Ishikawa (cell line): ENCODE results near the gene ICOS.

Experiments used
- CEBPB ChIP-seq: IDR thresholded peaks from 2 replicates; pipeline ENCODE4 v1.6.1; 2012
- CREB1 ChIP-seq: IDR thresholded peaks from 2 replicates; pipeline ENCODE4 v1.6.1; 2012; ENCODE audit warnings: low read depth
- EGR1 ChIP-seq: IDR thresholded peaks from 2 replicates; pipeline ENCODE4 v1.6.1; 2012
- EP300 ChIP-seq: IDR thresholded peaks from 2 replicates; pipeline ENCODE4 v1.6.1; 2012; ENCODE audit warnings: borderline replicate concordance
- FOXM1 ChIP-seq: IDR thresholded peaks from 2 replicates; pipeline ENCODE4 v1.6.1; 2012; ENCODE audit warnings: low read depth, borderline replicate concordance
- NFIC ChIP-seq: IDR thresholded peaks from 2 replicates; pipeline ENCODE4 v1.6.1; 2012
- RAD21 ChIP-seq: IDR thresholded peaks from 2 replicates; pipeline ENCODE4 v1.6.1; 2012; ENCODE audit warnings: low read depth
- TAF1 ChIP-seq: IDR thresholded peaks from 2 replicates; pipeline ENCODE4 v1.6.1; 2012; ENCODE audit warnings: low read depth, mild to moderate bottlenecking
- TCF12 ChIP-seq: IDR thresholded peaks from 2 replicates; pipeline ENCODE4 v1.6.1; 2012; ENCODE audit warnings: low read depth
- TEAD4 ChIP-seq: IDR thresholded peaks from 2 replicates; pipeline ENCODE4 v1.6.1; 2012
- YY1 ChIP-seq: IDR thresholded peaks from 2 replicates; pipeline ENCODE4 v1.6.1; 2012; ENCODE audit warnings: low read depth
- ZBTB7A ChIP-seq: IDR thresholded peaks from 2 replicates; pipeline ENCODE4 v1.6.1; 2012; ENCODE audit warnings: low read depth
- TF ChIP-seq, protein P1 (sequence below): IDR thresholded peaks from 2 replicates; pipeline ENCODE4 v1.6.1; 2012
- TF ChIP-seq, protein P2 (sequence below): IDR thresholded peaks from 2 replicates; pipeline ENCODE4 v1.6.1; 2012; ENCODE audit warnings: low read depth, mild to moderate bottlenecking
- TF ChIP-seq, protein P3 (sequence below): IDR thresholded peaks from 2 replicates; pipeline ENCODE4 v1.6.1; 2012

ICOS gene

DNA sequence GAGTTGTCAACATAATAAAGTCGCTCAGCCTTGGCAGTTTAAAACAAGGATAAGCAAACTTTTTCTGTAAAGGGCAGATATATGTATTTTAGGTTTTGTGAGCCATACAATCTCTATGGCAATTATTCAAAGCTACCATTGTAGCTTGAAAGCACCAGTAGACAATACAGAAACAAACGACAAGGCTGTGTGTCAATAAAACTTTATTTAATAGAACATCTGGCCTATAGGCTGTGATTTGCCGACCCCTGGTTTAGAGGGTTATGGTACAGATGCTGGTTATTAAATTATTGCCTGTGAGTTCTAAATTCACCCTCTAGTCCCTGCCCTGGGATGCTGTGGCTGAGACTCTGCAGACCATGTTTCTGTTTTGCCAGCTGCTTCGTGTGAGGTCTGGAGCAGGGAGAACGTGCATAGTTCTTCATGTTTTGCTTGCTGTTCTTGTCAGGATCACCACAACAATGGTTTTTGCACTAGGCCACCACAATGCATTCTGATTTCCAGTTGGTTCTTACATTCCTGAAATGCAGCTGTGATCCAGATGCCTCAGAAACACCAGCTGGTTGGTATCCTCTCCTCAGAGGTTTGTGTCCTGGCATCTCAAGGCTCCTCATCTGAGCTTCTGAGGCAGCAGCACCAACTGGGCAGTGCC, 46.6 kb downstream of the ICOS start:
- TF ChIP-seq CEBPB = no peak
- TF ChIP-seq, protein P1, sequence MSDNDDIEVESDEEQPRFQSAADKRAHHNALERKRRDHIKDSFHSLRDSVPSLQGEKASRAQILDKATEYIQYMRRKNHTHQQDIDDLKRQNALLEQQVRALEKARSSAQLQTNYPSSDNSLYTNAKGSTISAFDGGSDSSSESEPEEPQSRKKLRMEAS = no peak
- TF ChIP-seq ZBTB7A = no peak
- no peak for TF ChIP-seq EGR1
- TF ChIP-seq NFIC = no peak
- no peak for TF ChIP-seq FOXM1
- no peak for TF ChIP-seq TCF12
- no peak for TF ChIP-seq YY1
- TF ChIP-seq, protein P2, sequence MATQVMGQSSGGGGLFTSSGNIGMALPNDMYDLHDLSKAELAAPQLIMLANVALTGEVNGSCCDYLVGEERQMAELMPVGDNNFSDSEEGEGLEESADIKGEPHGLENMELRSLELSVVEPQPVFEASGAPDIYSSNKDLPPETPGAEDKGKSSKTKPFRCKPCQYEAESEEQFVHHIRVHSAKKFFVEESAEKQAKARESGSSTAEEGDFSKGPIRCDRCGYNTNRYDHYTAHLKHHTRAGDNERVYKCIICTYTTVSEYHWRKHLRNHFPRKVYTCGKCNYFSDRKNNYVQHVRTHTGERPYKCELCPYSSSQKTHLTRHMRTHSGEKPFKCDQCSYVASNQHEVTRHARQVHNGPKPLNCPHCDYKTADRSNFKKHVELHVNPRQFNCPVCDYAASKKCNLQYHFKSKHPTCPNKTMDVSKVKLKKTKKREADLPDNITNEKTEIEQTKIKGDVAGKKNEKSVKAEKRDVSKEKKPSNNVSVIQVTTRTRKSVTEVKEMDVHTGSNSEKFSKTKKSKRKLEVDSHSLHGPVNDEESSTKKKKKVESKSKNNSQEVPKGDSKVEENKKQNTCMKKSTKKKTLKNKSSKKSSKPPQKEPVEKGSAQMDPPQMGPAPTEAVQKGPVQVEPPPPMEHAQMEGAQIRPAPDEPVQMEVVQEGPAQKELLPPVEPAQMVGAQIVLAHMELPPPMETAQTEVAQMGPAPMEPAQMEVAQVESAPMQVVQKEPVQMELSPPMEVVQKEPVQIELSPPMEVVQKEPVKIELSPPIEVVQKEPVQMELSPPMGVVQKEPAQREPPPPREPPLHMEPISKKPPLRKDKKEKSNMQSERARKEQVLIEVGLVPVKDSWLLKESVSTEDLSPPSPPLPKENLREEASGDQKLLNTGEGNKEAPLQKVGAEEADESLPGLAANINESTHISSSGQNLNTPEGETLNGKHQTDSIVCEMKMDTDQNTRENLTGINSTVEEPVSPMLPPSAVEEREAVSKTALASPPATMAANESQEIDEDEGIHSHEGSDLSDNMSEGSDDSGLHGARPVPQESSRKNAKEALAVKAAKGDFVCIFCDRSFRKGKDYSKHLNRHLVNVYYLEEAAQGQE = no peak
- no peak for TF ChIP-seq TAF1
- no peak for TF ChIP-seq CREB1
- no peak for TF ChIP-seq RAD21

DNA sequence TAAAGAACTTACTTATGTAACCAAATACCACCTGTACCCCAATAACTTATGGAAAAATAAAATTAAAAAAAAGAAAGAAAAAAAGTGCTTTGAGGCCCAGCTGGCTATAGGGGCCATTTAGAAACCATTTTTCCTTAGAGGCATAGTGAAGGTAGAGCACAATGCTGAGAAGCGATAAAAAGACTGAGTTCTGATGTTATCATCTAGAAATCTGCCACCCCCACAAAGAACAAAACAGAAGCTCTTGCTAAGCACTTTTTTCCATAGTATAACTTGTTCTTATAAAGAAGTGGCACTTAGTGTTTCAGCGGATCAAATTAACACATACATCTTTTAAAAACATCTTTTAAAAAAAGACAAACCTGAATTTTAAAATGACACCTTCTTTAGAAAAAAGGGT, 51.4 kb downstream of the ICOS start:
- TF ChIP-seq FOXM1 (no peak), NFIC (no peak), YY1 (no peak), TCF12 (no peak), TAF1 (no peak), CEBPB (no peak), ZBTB7A (no peak), EP300 (no peak), TEAD4 (no peak)
- TF ChIP-seq, protein P3, sequence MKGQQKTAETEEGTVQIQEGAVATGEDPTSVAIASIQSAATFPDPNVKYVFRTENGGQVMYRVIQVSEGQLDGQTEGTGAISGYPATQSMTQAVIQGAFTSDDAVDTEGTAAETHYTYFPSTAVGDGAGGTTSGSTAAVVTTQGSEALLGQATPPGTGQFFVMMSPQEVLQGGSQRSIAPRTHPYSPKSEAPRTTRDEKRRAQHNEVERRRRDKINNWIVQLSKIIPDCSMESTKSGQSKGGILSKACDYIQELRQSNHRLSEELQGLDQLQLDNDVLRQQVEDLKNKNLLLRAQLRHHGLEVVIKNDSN = no peak
- TF ChIP-seq, protein P1 = no peak

DNA sequence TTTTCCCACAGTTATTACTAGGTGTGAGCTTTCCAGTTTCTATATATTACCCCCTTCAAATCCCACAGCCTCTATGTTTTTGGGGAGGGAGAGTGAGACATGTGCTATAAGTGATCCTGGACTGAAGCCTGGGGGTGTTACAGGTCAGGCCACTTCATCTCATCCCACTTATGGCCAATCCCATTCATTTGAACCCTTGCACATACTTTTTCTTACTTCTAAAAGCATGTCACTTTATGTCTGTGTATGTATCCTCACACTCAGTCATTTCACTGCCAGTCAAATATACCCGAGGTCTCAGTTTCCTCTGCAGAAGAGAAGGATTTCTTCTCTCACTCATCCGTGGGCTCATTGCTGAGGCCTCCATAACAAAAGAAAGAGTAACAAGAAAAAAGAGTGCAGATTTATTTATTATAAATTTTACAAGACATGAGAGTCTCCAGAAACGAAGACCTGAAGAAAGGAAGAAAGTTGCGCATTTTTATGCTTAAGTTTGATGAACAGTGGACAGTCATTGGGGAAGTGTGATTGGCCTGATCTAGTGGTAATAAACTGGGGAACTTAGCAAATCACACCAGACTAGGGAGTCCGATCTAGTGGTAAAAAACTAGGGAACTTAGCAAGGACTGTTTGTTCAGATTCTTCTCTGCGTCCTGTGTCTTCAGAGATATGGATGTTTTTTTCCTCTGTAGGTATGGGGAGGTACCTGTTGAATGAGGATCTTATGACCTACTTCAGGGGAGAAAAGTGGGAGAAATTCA, 52.1 kb downstream of the ICOS start:
- no peak for TF ChIP-seq TEAD4
- TF ChIP-seq TCF12 = no peak
- no peak for TF ChIP-seq EP300
- TF ChIP-seq FOXM1 = no peak
- TF ChIP-seq, protein P3 = no peak
- no peak for TF ChIP-seq ZBTB7A
- no peak for TF ChIP-seq RAD21

DNA sequence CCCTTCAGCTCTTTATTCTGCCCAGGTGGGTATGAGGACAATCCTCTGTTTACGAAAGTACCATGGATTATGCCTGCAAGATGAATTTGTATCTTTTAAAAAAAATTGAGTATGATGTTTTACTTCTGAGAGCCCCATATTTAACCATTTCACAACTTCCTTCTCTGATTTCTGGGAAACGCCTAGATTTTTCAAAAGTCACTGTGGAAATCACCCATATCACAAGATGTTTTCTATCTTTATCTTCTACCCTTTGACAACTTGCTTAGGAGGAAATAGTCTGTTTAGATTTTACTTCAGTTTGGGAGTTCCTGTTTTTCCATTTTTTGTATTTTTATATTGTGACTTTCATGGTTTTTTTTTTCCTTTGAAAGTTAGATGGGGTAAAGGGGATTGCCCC, 53.0 kb downstream of the ICOS start:
- TF ChIP-seq, protein P3 = no peak
- no peak for TF ChIP-seq EGR1
- no peak for TF ChIP-seq TAF1
- TF ChIP-seq, protein P1 = no peak
- no peak for TF ChIP-seq NFIC
- no peak for TF ChIP-seq ZBTB7A

DNA sequence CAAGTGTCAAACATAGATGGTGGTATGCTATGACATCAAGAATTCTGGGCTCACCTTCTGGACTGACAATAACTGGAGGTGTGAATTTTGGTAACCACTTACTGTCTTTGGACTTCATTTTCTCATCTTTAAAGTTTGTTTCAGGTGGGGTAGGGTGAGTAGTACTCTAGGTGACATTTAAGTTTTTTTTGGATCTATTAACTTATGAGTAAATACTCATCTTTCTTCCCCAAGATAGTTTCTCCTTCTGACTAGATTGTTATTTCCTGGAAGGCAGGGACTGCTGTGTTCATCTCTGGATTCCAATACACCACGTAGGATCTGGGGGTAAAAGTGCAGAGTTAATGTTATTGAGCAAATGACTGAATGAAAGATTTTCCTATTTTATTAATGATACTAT, 55.9 kb downstream of the ICOS start:
- TF ChIP-seq ZBTB7A (no peak), EGR1 (no peak), NFIC (no peak), TEAD4 (no peak), CEBPB (no peak), RAD21 (no peak)

DNA sequence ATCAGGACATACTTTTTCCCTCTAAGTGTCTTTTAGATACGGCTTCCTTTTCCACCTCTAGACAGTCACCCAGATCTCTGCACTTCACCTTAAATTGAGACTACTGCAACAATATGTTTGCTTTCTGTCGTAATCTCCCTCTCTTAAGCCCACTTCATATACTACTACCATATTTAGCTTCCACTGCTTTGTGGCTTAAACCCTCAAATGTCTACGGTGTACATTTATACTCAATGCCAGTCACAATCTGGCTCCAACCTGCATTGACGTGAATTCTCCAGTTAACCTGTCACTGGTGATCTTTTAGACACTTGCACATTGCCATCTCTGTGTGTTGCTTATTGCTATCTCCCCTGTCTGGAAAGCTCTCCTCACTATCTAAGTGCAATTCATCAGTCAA, 56.4 kb downstream of the ICOS start:
- TF ChIP-seq EGR1 (no peak), NFIC (no peak), CREB1 (no peak), EP300 (no peak), RAD21 (no peak), YY1 (no peak), FOXM1 (no peak), TEAD4 (no peak), ZBTB7A (no peak), TCF12 (no peak), TAF1 (no peak), CEBPB (no peak)
- TF ChIP-seq, protein P1 = no peak
- TF ChIP-seq, protein P2 = no peak
- TF ChIP-seq, protein P3 = no peak
